NB4 (cell line): Measurements from ENCODE around the gene SPC25.
"Not testable (repeated sequence)": the region's sequence is repeated elsewhere in the genome, so short reads cannot be mapped to it uniquely, and the experiment has no call there.

Experiments
- CTCF ChIP-seq: IDR thresholded peaks from one replicate; pipeline ENCODE4 v1.5.1; 2012; ENCODE audit warnings: low read depth, low read length
- MAX ChIP-seq: IDR thresholded peaks from 2 replicates; pipeline ENCODE4 v1.6.1; 2011; ENCODE audit warnings: low read depth, low read length
- POLR2A ChIP-seq: IDR thresholded peaks from 2 replicates; pipeline ENCODE4 v1.6.1; 2011; ENCODE audit warnings: mild to moderate bottlenecking; ENCODE audit not compliant: insufficient read length; ENCODE audit errors: extremely low read depth

GRCh38 chr2:168870369-168870768, 19.9 kb downstream of the SPC25 start:
- not testable (repeated sequence) for TF ChIP-seq POLR2A, CTCF, MAX
